ENCODE results near the gene HAUS8.

- TF ChIP-seq, protein P1, sequence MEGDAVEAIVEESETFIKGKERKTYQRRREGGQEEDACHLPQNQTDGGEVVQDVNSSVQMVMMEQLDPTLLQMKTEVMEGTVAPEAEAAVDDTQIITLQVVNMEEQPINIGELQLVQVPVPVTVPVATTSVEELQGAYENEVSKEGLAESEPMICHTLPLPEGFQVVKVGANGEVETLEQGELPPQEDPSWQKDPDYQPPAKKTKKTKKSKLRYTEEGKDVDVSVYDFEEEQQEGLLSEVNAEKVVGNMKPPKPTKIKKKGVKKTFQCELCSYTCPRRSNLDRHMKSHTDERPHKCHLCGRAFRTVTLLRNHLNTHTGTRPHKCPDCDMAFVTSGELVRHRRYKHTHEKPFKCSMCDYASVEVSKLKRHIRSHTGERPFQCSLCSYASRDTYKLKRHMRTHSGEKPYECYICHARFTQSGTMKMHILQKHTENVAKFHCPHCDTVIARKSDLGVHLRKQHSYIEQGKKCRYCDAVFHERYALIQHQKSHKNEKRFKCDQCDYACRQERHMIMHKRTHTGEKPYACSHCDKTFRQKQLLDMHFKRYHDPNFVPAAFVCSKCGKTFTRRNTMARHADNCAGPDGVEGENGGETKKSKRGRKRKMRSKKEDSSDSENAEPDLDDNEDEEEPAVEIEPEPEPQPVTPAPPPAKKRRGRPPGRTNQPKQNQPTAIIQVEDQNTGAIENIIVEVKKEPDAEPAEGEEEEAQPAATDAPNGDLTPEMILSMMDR (conservative IDR thresholded peaks at IDR 0.05; ENCODE audit: low read depth, low read length) = peak; percentile 75
- TF ChIP-seq EZH2 (IDR thresholded peaks at IDR 0.05; ENCODE audit: low read length, unreplicated experiment) (no peak), EZH2phosphoT487 (IDR thresholded peaks at IDR 0.05; ENCODE audit: borderline replicate concordance, low read length) (no peak)
These were observed 22.8 kb downstream of the HAUS8 start for GRCh38 chr19:17052439-17052838.

All from PC-3 (cell line).